Activated naive CD4-positive, alpha-beta T cell (primary cell): ENCODE measurements around the gene SLX4.

Experiments used
- DNase-seq, 4 experiments: peaks; one replicate each; lab custom pipeline; 2025; lab: John Stamatoyannopoulos, UW

The SLX4 gene

GRCh38 chr16:3553138-3553923 is 58.1 kb downstream of the SLX4 start:
- no peak for DNase-seq

DNA sequence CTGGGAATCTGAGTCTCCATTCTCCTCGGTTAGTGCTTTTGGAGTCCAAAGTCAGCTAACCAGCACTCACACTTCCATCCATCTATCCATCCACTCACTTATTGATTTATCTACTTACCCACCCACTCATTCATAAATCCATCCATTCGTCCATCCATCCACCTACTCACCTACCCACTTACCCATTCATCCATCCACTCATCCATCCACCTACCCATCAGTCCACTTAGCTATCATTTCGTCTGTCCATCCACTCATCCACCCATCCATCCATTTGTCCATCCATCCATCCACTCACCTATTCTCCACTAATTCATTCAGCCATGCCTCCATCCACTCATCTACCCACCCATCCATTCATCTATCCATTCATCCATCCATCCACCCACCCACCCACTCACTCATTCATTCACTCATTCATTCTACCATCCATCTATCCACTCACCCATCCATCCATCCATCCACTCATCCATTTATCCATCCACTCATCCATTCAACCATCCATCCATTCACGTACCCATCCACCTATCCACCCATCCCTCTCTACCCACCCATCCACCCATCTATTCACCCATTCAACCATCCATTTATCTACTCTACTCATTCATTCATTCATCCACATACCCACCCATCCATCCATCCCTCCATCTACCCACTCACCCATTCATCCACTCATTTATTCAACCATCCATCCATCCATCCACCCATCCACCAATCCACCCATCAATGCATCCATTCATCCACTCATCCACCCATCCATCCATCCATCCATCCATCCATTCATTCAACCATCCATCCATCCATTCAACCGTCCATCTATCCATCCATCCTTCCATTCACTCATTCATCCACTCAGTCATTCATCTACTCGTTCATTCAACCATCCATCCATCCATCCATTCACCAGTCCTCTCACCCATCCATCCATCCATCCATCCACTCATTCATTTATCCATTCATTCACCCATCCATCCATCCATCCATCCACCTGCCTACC is 60.3 kb downstream of the SLX4 start:
- no peak for DNase-seq

- DNase-seq: no peak
These were observed 61.5 kb downstream of the SLX4 start for GRCh38 chr16:3549906-3550305.

DNA sequence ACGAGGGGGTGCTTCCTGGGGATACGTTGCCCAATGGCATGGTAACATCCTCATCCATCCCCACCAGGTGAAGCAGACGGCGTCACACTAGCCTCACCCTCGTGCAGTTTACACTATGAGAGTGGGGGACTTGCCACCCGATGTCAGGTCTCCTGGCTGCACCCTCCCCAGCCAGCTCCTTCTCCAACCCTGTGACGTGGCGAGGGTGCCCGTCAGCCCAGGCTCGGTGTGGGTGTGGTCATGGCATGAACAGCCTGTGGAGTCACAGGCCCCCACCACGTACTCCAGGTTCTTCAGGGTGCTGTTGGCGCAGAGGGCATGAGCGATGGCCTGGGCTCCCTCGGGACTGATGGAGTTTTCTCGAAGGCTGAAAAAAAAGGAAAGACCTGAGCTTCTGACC is 62.5 kb downstream of the SLX4 start:
- DNase-seq: no peak

GRCh38 chr16:3548445-3548844 is 63.0 kb downstream of the SLX4 start:
- DNase-seq: no peak

DNA sequence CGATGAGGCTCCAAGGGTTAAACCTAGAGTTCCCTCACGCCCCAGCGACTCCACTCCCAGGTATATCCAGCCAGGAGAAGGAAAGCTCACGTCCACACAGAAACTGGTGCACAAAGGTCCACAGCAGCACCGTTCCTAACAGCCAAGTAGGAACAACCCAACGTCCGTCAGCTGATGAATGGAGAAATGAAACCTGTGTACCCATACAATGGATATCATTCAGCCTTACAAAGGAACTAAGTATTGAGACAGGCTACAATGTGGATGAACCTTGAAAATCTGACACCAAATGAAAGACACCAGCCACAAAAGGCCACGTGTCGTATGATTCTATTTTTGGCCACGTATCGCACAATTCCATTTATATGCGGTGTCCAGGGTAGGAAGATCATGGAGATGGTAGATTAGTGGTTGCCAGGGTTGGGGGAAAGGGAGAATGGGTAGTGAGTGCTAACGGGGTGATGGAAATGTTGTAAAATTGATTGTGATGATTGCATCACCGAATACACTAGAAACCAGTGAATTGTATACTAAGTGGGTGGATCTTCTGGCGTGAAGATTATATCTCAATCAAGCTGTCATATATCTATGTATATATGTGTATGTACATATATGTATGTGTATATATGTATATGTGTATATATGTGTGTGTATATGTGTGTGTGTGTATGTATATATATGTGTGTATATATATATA is 64.3 kb downstream of the SLX4 start:
- no peak for DNase-seq

DNA sequence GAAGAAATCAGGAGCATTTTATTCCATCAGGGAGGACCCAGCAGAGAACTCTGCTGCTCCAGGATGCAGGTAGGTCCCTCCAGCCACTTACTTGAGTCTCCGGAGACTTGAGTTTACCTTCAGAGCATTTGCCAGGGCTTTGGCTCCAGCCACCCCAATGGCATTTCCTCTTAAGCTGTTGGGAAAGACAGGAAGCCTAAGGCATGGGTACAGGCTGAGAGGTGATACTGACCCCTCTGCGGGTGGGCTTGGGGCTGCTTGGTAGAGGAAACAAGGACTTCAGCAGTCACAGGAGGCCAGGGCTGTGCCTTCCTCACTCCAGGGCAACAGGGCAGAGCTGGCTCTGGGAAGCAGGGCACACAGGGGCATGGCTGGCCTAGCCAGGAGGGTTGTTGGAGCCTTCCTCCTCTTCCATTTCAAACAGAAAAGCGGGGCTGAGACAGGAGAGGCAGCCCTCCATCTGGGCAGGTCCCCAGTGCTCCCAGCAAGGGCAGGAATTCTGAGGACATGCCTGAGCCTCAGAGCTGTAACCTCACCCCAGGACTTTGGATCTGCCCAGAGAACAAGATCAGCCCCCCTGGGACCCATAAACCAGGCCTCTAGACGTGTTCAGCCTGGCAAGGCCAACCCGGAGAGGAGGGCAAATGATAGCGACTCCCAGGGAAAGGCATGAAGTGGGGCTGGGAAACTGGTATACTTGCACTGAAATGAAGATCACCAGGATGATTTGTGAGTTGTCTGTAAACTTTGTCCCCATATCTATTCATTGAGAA is 68.6 kb downstream of the SLX4 start:
- DNase-seq: no peak

DNA sequence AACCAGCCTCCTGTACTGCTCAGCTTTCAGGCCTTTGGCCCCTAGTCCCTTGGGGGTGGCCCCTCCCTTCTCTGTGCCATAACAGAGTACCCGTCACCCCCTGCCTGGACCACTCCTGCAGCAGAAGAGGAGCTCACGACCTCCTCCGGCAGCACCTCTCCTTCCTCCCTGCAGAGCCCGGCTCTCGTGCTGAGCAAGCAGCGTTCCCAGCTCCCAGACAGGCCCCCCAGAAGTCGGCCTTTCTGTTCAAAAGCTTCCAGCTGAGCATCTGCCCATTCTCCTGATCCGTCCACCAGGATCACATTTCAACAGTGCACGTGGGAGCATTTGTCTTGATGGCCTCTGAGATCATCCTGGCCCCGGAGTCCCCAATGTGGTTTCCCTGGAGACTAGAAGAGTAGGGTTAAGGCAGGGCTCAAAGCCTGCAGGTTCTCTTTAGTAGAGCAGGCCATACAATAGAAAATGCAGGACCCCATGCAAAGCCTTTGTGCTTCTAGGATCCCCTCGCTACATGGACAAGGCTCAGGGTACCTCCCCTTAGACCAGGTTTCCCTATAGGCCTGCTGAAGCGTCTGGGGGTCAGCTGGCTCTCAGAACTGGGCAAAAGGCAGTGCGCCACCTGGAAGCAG is 69.8 kb downstream of the SLX4 start:
- no peak for DNase-seq

DNA sequence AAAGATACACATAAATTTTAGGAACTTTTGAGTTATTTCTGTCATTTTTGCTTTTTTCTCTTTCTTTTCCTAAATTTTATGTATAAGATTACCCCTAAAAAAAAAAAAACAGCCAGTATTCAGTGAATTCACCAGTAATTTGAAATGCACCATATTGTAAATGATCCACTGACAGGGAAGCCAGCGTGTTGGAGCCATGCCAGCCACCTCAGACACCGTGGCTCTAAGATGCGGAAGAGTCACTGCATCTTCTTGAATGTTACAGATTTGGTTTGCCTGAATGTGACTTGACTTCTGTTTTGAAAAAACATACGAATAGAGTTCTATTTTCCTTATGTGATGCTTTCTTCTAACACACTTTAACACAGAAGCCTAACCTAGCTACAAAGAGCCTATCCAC is 73.2 kb downstream of the SLX4 start:
- DNase-seq: no peak

- no peak for DNase-seq
These were observed 74.6 kb downstream of the SLX4 start for GRCh38 chr16:3536851-3537250.

DNA sequence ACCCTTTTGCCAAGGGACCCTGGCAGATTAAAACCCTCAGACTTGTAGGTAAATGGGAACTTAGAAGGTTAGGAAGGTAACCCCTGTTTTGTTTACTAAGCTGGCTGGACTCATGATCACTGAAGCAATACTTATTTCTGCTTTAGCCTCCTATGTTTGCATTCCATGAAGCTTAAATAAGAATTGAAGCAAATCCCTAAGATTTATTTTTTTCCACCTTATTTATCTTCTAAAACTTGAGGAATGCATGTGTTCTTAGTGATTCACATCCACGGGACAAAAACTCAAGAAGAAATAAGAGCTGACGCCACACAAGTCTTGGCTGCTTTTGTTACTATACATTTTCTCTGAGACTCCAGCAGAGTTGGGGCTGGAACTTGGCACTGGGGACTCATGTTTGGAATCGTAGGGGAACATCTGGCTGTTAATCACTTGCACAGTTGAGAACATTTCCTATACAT is 75.1 kb downstream of the SLX4 start:
- no peak for DNase-seq

- no peak for DNase-seq
These were observed 77.3 kb downstream of the SLX4 start for GRCh38 chr16:3534126-3534525.

GRCh38 chr16:3532741-3533140 is 78.7 kb downstream of the SLX4 start:
- no peak for DNase-seq
